Testis (tissue), 3 donors: ENCODE data around the gene HOXA3. TPM values are rescaled to one million over a fixed set of nuclear protein-coding genes. Genes with fewer than 3 reads are reported as not detected.

Experiments used
- DNase-seq: peaks from one replicate; pipeline ENCODE4 v3.0.0-alpha.2; 2019
- H3K27ac ChIP-seq, 2 donors: fragments of 200-600 bp; sonication (generic); one replicate each; pipeline ENCODE4 v1.5.1; 2019
- H3K27me3 ChIP-seq: fragments of 200-600 bp; sonication (generic); one replicate; pipeline ENCODE4 v1.5.1; 2019
- H3K36me3 ChIP-seq: fragments of 200-600 bp; sonication (generic); one replicate; pipeline ENCODE4 v1.5.1; 2017; ENCODE audit warnings: low read depth; ENCODE audit errors: missing control alignments
- H3K4me1 ChIP-seq: fragments of 200-600 bp; sonication (generic); one replicate; pipeline ENCODE4 v1.5.1; 2019
- H3K4me3 ChIP-seq, 2 donors: fragments of 200-600 bp; sonication (generic); one replicate each; pipeline ENCODE4 v1.5.1; 2017 to 2019
- H3K9me3 ChIP-seq: fragments of 200-600 bp; sonication (generic); one replicate; pipeline ENCODE4 v1.5.1; 2017
- POLR2A ChIP-seq: fragments of 450-650 bp; IDR thresholded peaks from one replicate; pipeline ENCODE4 v1.6.1; 2017; ENCODE audit warnings: antibody characterized with exemption, mild to moderate bottlenecking, moderate library complexity
- WGBS, 2 donors: methylation state at CpG; one replicate each; pipeline ENCODE4 v1.1.5; 2018; 5-methylcytosine and 5-hydroxymethylcytosine counted together
- intact Hi-C: fragments of 100-400 bp; cut with DNase I; formaldehyde crosslinking; loops from one replicate; pipeline ENCODE4 v1.15.1; 2023; ENCODE audit warnings: low total_unique reads
- polyA plus RNA-seq: library from polyadenylated mRNA; stranded (reverse); fragments of 350-450 nt; fragmentation: Illumina TruSeq; extraction: RNeasy Lipid Tissue Mini Kit (QIAGEN cat#74804); gene quantifications from one replicate; pipeline ENCODE4 v1.2.3, GENCODE V29; 2014; ENCODE audit warnings: low read depth, low replicate concordance; ENCODE audit not compliant: insufficient read depth
- total RNA-seq, 2 donors: library from RNA; depleted of rRNA; stranded (reverse); fragments of >200 nt; gene quantifications; one replicate each; pipeline ENCODE4 v1.2.3, GENCODE V29; 2016
- TF ChIP-seq, protein P1 (sequence below), 3 experiments: fragments of 450-650 bp in 2 of 3; fragments of 200-600 bp in 1 of 3; sonication (generic) in 1 of 3; IDR thresholded peaks; one replicate each; pipeline ENCODE4 v1.5.1; 2016 to 2019; ENCODE audit warnings: antibody characterized with exemption in 3 of 3, mild to moderate bottlenecking in 2 of 3, moderate library complexity in 1 of 3

Gene HOXA3
- total and polyA plus RNA-seq, 3 donors from 2014 or later: 0.93 to 2.8 (median 2.4) TPM

DNA sequence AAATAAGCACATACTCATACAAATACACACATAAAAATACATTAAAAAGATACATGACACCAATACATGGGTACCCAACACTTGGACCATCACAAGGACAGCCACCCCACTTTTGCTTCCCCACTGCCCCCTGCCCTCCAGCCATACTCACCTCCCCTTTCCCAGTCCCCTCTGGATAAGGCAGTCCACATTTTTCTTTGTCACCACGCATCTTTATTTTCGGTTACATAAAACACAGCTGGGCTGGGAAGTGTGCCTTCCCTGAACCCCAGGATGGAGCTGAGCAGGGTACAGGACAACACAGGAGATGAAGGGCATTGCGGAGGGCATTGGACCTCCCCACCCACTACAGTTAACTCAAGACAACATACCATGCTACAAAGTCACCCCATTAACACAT, 1.1 kb upstream of the HOXA3 start:
- intact Hi-C loops: no loop called here
- Histone ChIP-seq H3K4me1 (peaks cover 7% of the 10 kb centered on the region), H3K27me3 (peaks cover 14% of the 10 kb centered on the region)

DNA sequence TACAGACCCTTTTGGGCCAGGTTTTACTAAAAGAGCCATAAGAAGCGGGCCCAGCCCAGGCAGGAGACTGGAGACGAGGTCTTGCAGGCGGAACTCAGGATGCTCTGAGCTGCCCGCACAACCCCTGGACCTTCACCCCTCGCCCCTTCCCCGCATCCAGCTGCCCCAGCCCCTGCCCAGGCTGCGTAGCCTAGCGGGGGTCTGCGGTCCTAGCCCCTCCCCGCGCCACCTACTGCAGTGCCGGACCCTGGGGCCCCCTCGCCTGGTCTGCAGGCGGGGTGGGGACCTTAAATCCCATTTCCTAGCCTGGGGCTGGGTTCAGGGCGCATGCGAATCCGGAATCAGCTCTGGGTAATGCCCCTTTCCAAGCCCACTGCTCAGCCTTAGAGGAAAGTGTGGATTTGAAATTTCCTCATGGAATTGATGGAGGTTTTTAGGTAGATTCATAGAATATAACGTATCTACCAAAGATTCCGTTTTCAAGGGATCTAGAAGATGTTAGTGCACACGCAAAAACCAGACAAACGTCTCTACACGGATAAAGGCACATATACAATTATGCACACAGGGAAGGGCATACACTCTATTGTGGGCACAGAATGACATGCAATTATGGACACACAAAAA, 546 bp upstream of the HOXA3 start:
- Histone ChIP-seq H3K4me3 (no peak overlapping the region), H3K27ac (no peak overlapping the region), H3K27me3 (peaks cover 14% of the 10 kb centered on the region), H3K4me1 (peaks cover 7% of the 10 kb centered on the region), H3K9me3 (no peaks in the 10 kb centered on the region), H3K36me3 (no peaks in the 10 kb centered on the region)
- no peak for DNase-seq
- TF ChIP-seq, protein P1, sequence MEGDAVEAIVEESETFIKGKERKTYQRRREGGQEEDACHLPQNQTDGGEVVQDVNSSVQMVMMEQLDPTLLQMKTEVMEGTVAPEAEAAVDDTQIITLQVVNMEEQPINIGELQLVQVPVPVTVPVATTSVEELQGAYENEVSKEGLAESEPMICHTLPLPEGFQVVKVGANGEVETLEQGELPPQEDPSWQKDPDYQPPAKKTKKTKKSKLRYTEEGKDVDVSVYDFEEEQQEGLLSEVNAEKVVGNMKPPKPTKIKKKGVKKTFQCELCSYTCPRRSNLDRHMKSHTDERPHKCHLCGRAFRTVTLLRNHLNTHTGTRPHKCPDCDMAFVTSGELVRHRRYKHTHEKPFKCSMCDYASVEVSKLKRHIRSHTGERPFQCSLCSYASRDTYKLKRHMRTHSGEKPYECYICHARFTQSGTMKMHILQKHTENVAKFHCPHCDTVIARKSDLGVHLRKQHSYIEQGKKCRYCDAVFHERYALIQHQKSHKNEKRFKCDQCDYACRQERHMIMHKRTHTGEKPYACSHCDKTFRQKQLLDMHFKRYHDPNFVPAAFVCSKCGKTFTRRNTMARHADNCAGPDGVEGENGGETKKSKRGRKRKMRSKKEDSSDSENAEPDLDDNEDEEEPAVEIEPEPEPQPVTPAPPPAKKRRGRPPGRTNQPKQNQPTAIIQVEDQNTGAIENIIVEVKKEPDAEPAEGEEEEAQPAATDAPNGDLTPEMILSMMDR (IDR thresholded peaks at IDR 0.05): no peak
- no peak for TF ChIP-seq POLR2A
- intact Hi-C loops: no loop called here
- WGBS, 2 donors: 24 to 56% methylated on average over 8 to 22 of the region's 22 CpGs

More for the DNA sequence above, 1.1 kb upstream of the HOXA3 start:
- peak; percentile 6 for DNase-seq
- Histone ChIP-seq H3K27ac (no peak overlapping the region), H3K9me3 (no peaks in the 10 kb centered on the region), H3K36me3 (no peaks in the 10 kb centered on the region), H3K4me3 (no peak overlapping the region)
- WGBS, 2 donors: 83% methylated on average over 3 of the region's 3 CpGs
- TF ChIP-seq POLR2A: no peak
- TF ChIP-seq, protein P1 (IDR thresholded peaks at IDR 0.05): no peak

DNA sequence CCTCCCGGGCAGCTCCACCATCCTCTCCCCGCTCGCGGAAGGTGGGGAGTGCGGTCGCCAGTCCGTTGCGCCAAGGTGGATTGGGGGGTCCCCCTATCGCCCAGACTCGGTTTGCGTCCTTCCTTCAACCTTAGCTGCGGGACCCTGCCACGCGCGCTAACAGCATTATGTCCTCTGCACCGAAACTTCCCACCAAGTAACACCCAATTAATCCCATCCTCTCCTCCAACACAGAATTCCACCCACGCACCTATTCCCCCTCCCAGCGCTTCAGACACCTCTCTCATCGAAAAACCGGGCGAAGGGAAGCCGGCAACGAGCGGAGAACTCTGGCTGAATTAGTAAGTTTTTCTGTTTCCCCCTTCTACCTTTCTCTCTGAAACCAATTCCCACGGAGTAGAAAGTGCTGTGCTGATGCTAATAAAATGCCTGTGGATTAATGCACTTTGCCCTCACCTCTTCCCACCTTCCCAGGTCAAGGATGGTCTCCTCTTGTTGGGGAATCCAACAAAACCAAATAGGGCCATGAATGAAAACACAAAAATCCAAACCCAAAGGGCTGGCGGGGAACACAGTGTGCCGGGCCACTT, 947 bp downstream of the HOXA3 start:
- peaks cover 7% of the 10 kb centered on the region for H3K4me1 ChIP-seq
- no peak for TF ChIP-seq POLR2A
- TF ChIP-seq, protein P1 (IDR thresholded peaks at IDR 0.05): no peak
- no peak overlapping the region for H3K27ac ChIP-seq
- WGBS, 2 donors: 4 to 6% methylated on average over 27 of the region's 27 CpGs
- peak overlapping the region in 1 of 2 donors; percentile 21 for H3K4me3 ChIP-seq
- no peaks in the 10 kb centered on the region for H3K9me3 ChIP-seq
- intact Hi-C loops: no loop called here
- peaks cover 14% of the 10 kb centered on the region for H3K27me3 ChIP-seq
- no peaks in the 10 kb centered on the region for H3K36me3 ChIP-seq
- peak; percentile 11 for DNase-seq

DNA sequence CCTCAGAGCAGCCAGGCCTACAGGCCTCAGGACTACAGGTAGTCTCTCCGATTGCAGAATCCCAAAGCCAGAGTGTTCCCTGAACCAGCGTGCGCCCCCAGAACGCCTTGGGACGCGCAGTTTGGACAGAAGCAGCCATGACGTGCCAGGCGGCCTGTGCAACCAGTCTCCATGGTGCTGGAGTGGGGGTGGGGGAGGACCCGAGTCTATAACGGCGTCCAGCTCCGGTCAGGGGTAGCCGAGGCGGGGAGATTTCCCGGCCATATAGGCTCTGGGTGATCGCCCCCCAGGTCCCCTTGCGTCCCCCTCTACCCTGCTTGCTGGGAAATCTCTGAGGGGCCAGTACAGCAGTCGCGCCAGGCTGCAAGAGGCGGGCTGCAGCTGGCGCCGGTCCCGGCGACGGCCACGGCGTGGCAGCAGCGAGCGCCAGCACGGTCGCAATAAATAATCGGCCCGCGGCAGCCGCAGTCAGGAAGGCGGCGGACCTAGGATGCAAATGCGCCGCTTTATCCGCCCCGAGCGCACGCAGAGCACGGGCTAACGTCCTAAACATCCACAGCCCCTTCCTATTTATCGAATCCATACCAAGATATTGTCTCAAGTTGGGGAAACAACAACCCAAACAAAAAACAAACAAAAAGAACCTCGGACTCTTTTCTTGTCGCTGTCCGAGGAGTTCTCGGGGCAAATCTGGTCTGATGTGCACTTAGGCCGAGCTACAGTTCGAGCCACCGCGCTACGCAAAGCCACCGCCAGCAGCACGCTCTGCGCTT, 1.6 kb downstream of the HOXA3 start:
- H3K27me3 ChIP-seq: peaks cover 9% of the 10 kb centered on the region
- no peaks in the 10 kb centered on the region for H3K9me3 ChIP-seq
- TF ChIP-seq, protein P1 (IDR thresholded peaks at IDR 0.05): peak; percentile 42 to 75 (median 71)
- no peak for TF ChIP-seq POLR2A
- peaks cover 7% of the 10 kb centered on the region for H3K4me1 ChIP-seq
- no peak overlapping the region for H3K27ac ChIP-seq
- intact Hi-C loops: no loop called here
- peak overlapping the region in 1 of 2 donors; percentile 21 for H3K4me3 ChIP-seq
- WGBS, 2 donors: 2 to 3% methylated on average over 26 to 58 of the region's 58 CpGs
- no peaks in the 10 kb centered on the region for H3K36me3 ChIP-seq
- DNase-seq: peak; percentile 73
